WTC11 (cell line): Measurements from ENCODE around the gene NRG2. TPM values are rescaled to one million over a fixed set of nuclear protein-coding genes. Genes with fewer than 3 reads are reported as not detected.

Experiments
- ATAC-seq: fragments of 200-7000 bp; cut with Tn5 transposase; 2 replicates; pipeline ENCODE4 v1.10.0; 2021; ENCODE audit warnings: mild to moderate bottlenecking, moderate library complexity
- CTCF ChIA-PET: fragments of 300-600 bp; sonication (Branson Sonifier 250); formaldehyde crosslinking; loops from one replicate; lab custom pipeline; 2021; ENCODE audit warnings: antibody characterized with exemption; lab: Charles Lee
- POLR2A ChIA-PET: fragments of 350-600 bp; sonication (Branson Sonifier 250); formaldehyde crosslinking; loops from one replicate; lab custom pipeline; 2021; ENCODE audit warnings: antibody characterized with exemption; lab: Charles Lee
- DNase-seq: peaks from one replicate; pipeline ENCODE4 v3.0.0; 2021; ENCODE audit warnings: low spot score
- H3K27ac Mint-ChIP-seq: 2 replicates; pipeline ENCODE4 v1.8.0; 2021; ENCODE audit warnings: mixed read lengths
- H3K27me3 Mint-ChIP-seq: 2 replicates; pipeline ENCODE4 v1.8.0; 2021; ENCODE audit warnings: low read depth, mild to moderate bottlenecking, moderate library complexity, mixed read lengths
- H3K36me3 Mint-ChIP-seq: 2 replicates; pipeline ENCODE4 v1.8.0; 2021; ENCODE audit warnings: mixed read lengths
- H3K4me1 Mint-ChIP-seq: 2 replicates; pipeline ENCODE4 v1.8.0; 2022; ENCODE audit warnings: mixed read lengths
- H3K4me3 Mint-ChIP-seq: 2 replicates; pipeline ENCODE4 v1.8.0; 2021; ENCODE audit warnings: mild to moderate bottlenecking, moderate library complexity, mixed read lengths
- H3K9me3 Mint-ChIP-seq: 2 replicates; pipeline ENCODE4 v1.8.0; 2021; ENCODE audit warnings: mixed read lengths
- ATF6 ChIP-seq: sonication (generic); formaldehyde crosslinking; IDR thresholded peaks from 2 replicates; pipeline ENCODE4 v1.8.1; 2023; ENCODE audit warnings: mild to moderate bottlenecking, missing genetic modification reagents
- CREM ChIP-seq: sonication (generic); formaldehyde crosslinking; IDR thresholded peaks from 2 replicates; pipeline ENCODE4 v1.8.1; 2022; ENCODE audit warnings: mild to moderate bottlenecking, missing genetic modification reagents, moderate library complexity
- ELF4 ChIP-seq: sonication (generic); formaldehyde crosslinking; IDR thresholded peaks from 2 replicates; pipeline ENCODE4 v1.8.1; 2022; ENCODE audit warnings: low read depth, mild to moderate bottlenecking, moderate library complexity, missing genetic modification reagents
- JAZF1 ChIP-seq: fragments of 250-450 bp; sonication (Bioruptor Pico); IDR thresholded peaks from 2 replicates; pipeline ENCODE4 v1.9.0; 2021; ENCODE audit warnings: moderate library complexity, mild to moderate bottlenecking, inconsistent platforms
- MAX ChIP-seq: sonication (generic); formaldehyde crosslinking; IDR thresholded peaks from 2 replicates; pipeline ENCODE4 v1.8.0; 2022; ENCODE audit warnings: mild to moderate bottlenecking, missing genetic modification reagents
- NFYB ChIP-seq: sonication (generic); formaldehyde crosslinking; conservative IDR thresholded peaks from 2 replicates; pipeline ENCODE4 v1.8.0; 2022; ENCODE audit warnings: low read depth, missing genetic modification reagents
- NR1H2 ChIP-seq: sonication (generic); formaldehyde crosslinking; IDR thresholded peaks from 2 replicates; pipeline ENCODE4 v1.9.0; 2021; ENCODE audit warnings: mild to moderate bottlenecking, moderate library complexity, missing genetic modification reagents
- NR3C1 ChIP-seq: sonication (generic); formaldehyde crosslinking; conservative IDR thresholded peaks from 2 replicates; pipeline ENCODE4 v1.8.1; 2023; ENCODE audit warnings: low read depth, mild to moderate bottlenecking, missing genetic modification reagents
- OVOL2 ChIP-seq: fragments of 250-450 bp; sonication (Bioruptor Pico); IDR thresholded peaks from 2 replicates; pipeline ENCODE4 v1.9.0; 2021; ENCODE audit warnings: mild to moderate bottlenecking, borderline replicate concordance
- PRDM15 ChIP-seq: sonication (generic); formaldehyde crosslinking; IDR thresholded peaks from 2 replicates; pipeline ENCODE4 v1.8.0; 2022; ENCODE audit warnings: missing genetic modification reagents
- RELA ChIP-seq: sonication (generic); formaldehyde crosslinking; IDR thresholded peaks from 2 replicates; pipeline ENCODE4 v1.8.1; 2022; ENCODE audit warnings: missing genetic modification reagents, mild to moderate bottlenecking, borderline replicate concordance
- SP1 ChIP-seq: sonication (generic); formaldehyde crosslinking; conservative IDR thresholded peaks from 2 replicates; pipeline ENCODE4 v1.8.1; 2022; ENCODE audit warnings: missing genetic modification reagents
- TCF7 ChIP-seq: sonication (generic); formaldehyde crosslinking; IDR thresholded peaks from 2 replicates; pipeline ENCODE4 v1.8.0; 2022; ENCODE audit warnings: mild to moderate bottlenecking, low read depth, missing genetic modification reagents, moderate library complexity
- TP53 ChIP-seq: sonication (generic); formaldehyde crosslinking; IDR thresholded peaks from 2 replicates; pipeline ENCODE4 v1.8.1; 2023; ENCODE audit warnings: mild to moderate bottlenecking, missing genetic modification reagents
- ZNF281 ChIP-seq: sonication (generic); formaldehyde crosslinking; IDR thresholded peaks from 2 replicates; pipeline ENCODE4 v1.8.0; 2023; ENCODE audit warnings: mild to moderate bottlenecking, missing genetic modification reagents
- ZNF532 ChIP-seq: fragments of 250-450 bp; sonication (Bioruptor Pico); IDR thresholded peaks from 2 replicates; pipeline ENCODE4 v1.9.0; 2021; ENCODE audit warnings: mild to moderate bottlenecking, borderline replicate concordance
- total RNA-seq: library from RNA; stranded (reverse); gene quantifications from 3 replicates; pipeline ENCODE4 v1.2.3, GENCODE V29; 2021

NRG2 gene
- total RNA-seq, 1 experiment from 2014 or later, result 0.44 TPM

GRCh38 chr5:139900546-139901250 lies 142.4 kb downstream of the NRG2 start (continued):
- no peak for TF ChIP-seq OVOL2 (CRISPR knock-in tag)

- no peak for TF ChIP-seq RELA (CRISPR knock-in tag)
- no peak for TF ChIP-seq CREM (CRISPR knock-in tag)
- no peak for TF ChIP-seq ELF4 (CRISPR knock-in tag)
- TF ChIP-seq ZNF532 (CRISPR knock-in tag), result no peak
- TF ChIP-seq ATF6, result no peak
- no peak for TF ChIP-seq NR1H2 (CRISPR knock-in tag)
- no peak for TF ChIP-seq NFYB (CRISPR knock-in tag)
- no peak for TF ChIP-seq ZNF281 (CRISPR knock-in tag)
- no peak for TF ChIP-seq SP1 (CRISPR knock-in tag)
- no peak for TF ChIP-seq MAX (CRISPR knock-in tag)
- no peak for TF ChIP-seq PRDM15
- TF ChIP-seq TP53, result no peak
- TF ChIP-seq TCF7 (CRISPR knock-in tag), result no peak
- no peak for TF ChIP-seq JAZF1
- TF ChIP-seq NR3C1, result no peak
- TF ChIP-seq, all 79 proteins: peak for 0
- Mint-ChIP-seq H3K27ac (no peak overlapping the region), H3K27me3 (peaks cover 78% of the 10 kb centered on the region), H3K4me1 (peaks cover 7% of the 10 kb centered on the region), H3K4me3 (no peak overlapping the region), H3K9me3 (no peaks in the 10 kb centered on the region), H3K36me3 (no peaks in the 10 kb centered on the region)
- POLR2A ChIA-PET, result no interaction called here
- ATAC-seq (no peak), DNase-seq (no peak)
- CTCF ChIA-PET, result interaction anchor here (1.2 to 6.7 kb wide), 2 partner anchors 70 to 112 kb away, joined by 6 to 53 read pairs; no protein-coding TSS in a partner anchor
Observed at GRCh38 chr5:139898981-139899380, 144.1 kb downstream of the NRG2 start.
